ENCODE data around the gene TOX2.

Gene TOX2

DNA sequence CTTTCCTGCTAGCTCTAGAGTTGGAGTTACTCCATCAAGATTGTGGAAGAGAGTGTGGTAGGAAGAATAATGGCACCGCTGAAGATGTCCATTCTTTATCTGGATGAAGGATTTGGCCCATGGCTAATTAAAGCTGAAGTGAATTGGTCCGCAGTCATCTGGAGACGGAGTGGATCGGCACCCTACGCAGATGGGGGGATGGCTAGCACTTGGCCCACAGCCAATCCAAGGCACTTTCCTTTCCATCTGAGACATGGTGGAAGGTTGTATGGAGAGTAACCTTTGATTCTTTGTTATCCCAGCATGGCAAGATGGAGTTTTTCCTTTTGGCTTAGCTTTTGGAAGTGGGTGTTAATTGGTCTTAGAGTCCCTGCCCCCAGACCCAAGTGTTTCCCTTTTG, 184.0 kb downstream of the TOX2 start:
- DNase-seq (ENCODE audit: low read depth in 2 of 2), result no peak

DNA sequence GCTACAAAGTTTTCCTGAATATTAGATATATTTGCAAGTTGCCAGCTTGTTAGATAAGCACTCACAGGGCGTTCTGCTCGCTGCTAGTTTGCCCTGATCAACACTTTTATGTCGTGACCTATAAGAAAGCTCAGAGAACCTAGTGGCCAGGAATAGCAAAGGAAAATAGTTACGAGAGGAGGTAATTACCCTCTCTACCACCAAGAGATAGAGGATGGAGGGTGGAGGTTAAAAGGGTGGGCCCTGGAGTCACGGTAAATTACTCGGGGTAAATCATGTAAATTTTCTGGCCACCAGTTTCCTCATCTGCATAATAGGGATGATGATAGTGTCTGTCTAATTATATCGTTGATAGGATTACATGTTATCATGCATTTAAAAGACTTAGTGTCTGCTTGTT, 185.2 kb downstream of the TOX2 start:
- DNase-seq (ENCODE audit: low read depth in 2 of 2), result no peak

GRCh38 chr20:44102582-44102981, 187.9 kb downstream of the TOX2 start:
- no peak for DNase-seq (ENCODE audit: low read depth in 2 of 2)

GRCh38 chr20:44104798-44105517, 190.3 kb downstream of the TOX2 start:
- DNase-seq (ENCODE audit: low read depth in 2 of 2), result no peak

- DNase-seq (ENCODE audit: low read depth in 2 of 2), result no peak
These were observed 192.0 kb downstream of the TOX2 start for GRCh38 chr20:44106615-44107014.

DNA sequence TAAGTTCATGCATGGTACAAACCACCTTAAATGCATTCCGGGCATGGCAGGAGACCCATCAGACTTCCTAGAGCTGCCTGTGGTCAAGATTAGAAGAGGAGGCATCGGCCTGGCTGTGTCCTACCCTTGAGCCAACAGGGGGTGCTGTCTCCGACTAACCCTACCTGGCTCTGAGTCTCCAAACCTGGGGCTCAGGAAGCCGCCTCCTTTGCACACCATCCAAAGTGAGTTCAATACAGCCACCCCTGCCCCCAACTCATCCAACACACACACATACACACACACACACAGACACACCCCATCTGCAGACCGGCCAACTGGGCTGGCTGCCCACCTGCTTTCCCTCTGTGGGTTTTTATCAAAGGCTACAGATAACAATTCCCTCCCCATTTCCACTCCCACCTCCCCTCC, 195.3 kb downstream of the TOX2 start:
- DNase-seq (ENCODE audit: low read depth in 2 of 2), result no peak

GRCh38 chr20:44110816-44111568, 196.3 kb downstream of the TOX2 start:
- DNase-seq (ENCODE audit: low read depth in 2 of 2), result no peak

GRCh38 chr20:44111712-44112335, 197.2 kb downstream of the TOX2 start:
- no peak for DNase-seq (ENCODE audit: low read depth in 2 of 2)

- no peak for DNase-seq (ENCODE audit: low read depth in 2 of 2)
These were observed 197.8 kb downstream of the TOX2 start for GRCh38 chr20:44112456-44112855.

GRCh38 chr20:44112889-44113617, 198.4 kb downstream of the TOX2 start:
- DNase-seq (ENCODE audit: low read depth in 2 of 2), result no peak

DNA sequence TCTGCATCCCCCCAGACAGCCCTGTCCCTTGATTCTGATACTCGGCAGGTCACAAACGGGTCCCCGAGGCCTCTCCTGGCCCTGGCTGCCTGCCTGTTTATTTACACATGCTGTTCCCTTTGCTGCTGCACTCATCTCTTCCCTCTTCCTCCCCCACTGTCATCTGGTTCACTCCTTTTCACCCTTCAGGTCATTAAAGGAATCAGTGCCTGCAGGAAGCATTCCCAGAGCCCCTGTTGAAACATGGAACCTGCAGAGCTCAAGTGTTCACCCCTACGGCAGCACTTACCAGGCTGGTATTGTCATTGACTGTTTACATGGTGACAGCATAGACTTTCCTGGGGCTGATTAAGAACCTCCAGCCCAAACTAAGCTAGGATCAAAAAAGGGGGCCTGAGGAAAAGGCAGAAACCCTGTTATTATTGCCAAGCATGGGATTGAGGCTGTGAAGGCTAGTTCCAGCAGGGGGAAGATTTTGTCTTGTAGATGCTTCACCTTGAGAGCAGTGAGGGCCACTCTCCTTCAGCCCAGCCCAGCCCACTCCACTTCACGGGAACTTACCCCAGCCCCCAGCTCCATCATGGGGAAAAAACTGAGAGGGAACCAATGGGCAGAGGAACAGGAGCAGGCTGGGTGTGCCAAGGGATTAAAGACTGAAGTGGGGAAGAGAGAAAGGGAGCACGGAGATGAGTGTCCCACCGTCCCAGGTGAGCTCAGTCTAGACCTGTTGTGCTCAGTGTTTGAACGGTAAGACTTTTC, 199.1 kb downstream of the TOX2 start:
- no peak for DNase-seq (ENCODE audit: low read depth in 2 of 2)

GRCh38 chr20:44115181-44115580, 200.5 kb downstream of the TOX2 start:
- no peak for DNase-seq (ENCODE audit: low read depth in 2 of 2)

DNA sequence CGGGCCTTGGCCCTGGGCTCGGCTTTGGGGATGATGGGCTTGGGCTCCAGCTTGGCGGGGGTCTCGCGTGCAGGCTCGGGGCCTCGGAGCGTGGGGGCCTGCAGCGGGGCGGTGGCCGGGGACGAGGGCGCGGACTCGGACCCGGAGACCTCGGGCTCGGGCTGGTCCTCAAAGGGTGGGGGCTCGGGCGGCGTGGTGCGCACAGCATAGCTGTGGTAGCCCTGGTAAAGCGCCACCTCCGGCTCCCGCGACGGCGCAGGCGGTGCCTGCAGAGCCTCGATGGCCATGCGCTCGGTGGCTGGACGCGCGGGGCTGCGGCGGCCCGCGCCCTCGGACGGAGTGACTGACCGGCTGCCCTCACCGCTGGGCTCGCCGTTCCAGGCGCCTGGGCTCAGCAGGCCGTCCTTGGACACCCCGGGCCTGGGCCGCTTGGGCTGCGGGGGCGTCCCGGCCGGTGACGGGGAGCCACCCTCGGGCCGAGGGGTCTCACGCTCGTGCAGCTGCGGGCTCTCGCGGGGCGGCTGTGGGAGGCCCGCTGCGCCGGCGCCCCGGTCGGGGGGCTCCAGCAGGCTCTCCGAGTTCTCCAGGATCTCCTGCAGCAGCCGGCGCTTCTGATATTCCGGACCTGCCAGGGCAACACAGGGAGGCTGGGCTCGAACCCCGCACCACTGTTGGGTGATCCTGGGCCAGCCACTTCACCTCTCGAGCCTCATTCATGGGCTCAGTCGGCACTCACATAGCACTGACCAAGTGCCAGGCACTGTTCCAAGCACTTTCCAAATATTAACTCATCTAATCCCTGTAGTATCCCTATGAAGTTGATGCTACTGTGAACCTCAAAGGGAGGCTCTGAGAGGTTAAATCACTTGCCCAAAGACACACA, 201.4 kb downstream of the TOX2 start:
- DNase-seq (ENCODE audit: low read depth in 2 of 2), result no peak

GRCh38 chr20:44117296-44118184, 202.9 kb downstream of the TOX2 start:
- no peak for DNase-seq (ENCODE audit: low read depth in 2 of 2)

- DNase-seq (ENCODE audit: low read depth in 2 of 2), result no peak
These were observed 203.8 kb downstream of the TOX2 start for GRCh38 chr20:44118185-44119033.
